Endothelial cell of umbilical vein (primary cell): Measurements from ENCODE around the gene LNPK.

Experiments used
- POLR2A ChIP-seq: IDR thresholded peaks from 2 replicates; pipeline ENCODE4 v1.6.1; 2012; ENCODE audit warnings: low read depth, mild to moderate bottlenecking, control low read depth, low read length
- TF ChIP-seq, protein P1 (sequence below), 2 donors: IDR thresholded peaks; 1 replicate in 1 of 2; 2 replicates in 1 of 2; pipeline ENCODE4 v1.5.1; 2011; ENCODE audit warnings: low read length in 2 of 2, mild to moderate bottlenecking in 2 of 2, moderate library complexity in 2 of 2, control low read depth in 1 of 2, inconsistent platforms in 1 of 2, low read depth in 1 of 2; ENCODE audit not compliant: insufficient read depth in 1 of 2; ENCODE audit errors: extremely low read depth in 1 of 2

DNA sequence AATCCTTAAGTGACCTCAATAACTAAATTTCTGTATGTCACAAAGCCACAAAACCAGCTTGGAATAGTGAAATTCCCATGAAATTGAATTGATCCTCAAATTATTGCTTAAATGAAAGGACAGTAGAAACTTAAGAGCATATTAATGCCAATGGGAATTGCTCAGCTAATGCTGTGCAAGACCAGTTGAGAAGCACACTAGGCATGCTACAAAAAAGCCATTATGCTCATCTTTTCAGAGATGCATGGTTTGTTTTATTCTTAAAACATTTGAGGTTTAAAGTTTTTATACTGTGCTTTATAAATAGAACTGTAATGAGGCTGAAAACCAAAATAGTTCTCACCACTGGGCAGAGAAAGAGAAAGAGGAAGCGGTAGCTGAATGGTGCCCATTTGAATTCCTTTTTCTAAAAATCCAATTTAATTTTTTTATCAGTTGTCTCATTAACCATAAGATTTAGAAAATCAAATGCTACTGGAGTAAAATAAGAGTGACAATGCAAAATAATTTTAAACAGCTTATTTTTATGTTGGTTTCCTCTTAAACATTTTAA lies 98.6 kb downstream of the LNPK start:
- TF ChIP-seq, protein P1, sequence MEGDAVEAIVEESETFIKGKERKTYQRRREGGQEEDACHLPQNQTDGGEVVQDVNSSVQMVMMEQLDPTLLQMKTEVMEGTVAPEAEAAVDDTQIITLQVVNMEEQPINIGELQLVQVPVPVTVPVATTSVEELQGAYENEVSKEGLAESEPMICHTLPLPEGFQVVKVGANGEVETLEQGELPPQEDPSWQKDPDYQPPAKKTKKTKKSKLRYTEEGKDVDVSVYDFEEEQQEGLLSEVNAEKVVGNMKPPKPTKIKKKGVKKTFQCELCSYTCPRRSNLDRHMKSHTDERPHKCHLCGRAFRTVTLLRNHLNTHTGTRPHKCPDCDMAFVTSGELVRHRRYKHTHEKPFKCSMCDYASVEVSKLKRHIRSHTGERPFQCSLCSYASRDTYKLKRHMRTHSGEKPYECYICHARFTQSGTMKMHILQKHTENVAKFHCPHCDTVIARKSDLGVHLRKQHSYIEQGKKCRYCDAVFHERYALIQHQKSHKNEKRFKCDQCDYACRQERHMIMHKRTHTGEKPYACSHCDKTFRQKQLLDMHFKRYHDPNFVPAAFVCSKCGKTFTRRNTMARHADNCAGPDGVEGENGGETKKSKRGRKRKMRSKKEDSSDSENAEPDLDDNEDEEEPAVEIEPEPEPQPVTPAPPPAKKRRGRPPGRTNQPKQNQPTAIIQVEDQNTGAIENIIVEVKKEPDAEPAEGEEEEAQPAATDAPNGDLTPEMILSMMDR (IDR thresholded peaks at IDR 0.05; ENCODE audit: extremely low read depth in 1 of 2, insufficient read depth in 1 of 2, low read depth in 1 of 2, low read length in 2 of 2) = no peak
- TF ChIP-seq POLR2A = no peak
